ENCODE data around the gene SCP2.

Gene SCP2

GRCh38 chr1:52955129-52955970 is 28.3 kb downstream of the SCP2 start (continued):
- TF ChIP-seq CREB5 (CRISPR knock-in tag; IDR thresholded peaks at IDR 0.05; ENCODE audit: low read depth) (no peak), ZC3H10 (CRISPR knock-in tag; IDR thresholded peaks at IDR 0.05) (peak; percentile 66), ESRRG (CRISPR knock-in tag; IDR thresholded peaks at IDR 0.05) (no peak), CSRNP3 (CRISPR knock-in tag; IDR thresholded peaks at IDR 0.05) (no peak)

- no peak for ATAC-seq
- no peak for TF ChIP-seq ZNF8 (CRISPR knock-in tag; IDR thresholded peaks at IDR 0.05)
- no peak for TF ChIP-seq TSHZ2 (CRISPR knock-in tag; IDR thresholded peaks at IDR 0.05)
- no peak for TF ChIP-seq CREB5 (CRISPR knock-in tag; IDR thresholded peaks at IDR 0.05; ENCODE audit: low read depth)
- TF ChIP-seq ZFP3 (CRISPR knock-in tag; IDR thresholded peaks at IDR 0.05) = no peak
- TF ChIP-seq OSR1 (CRISPR knock-in tag; IDR thresholded peaks at IDR 0.05) = no peak
- no peak for TF ChIP-seq POU6F1 (CRISPR knock-in tag; IDR thresholded peaks at IDR 0.05; ENCODE audit: borderline replicate concordance, low read depth)
- TF ChIP-seq GLIS3 (CRISPR knock-in tag; IDR thresholded peaks at IDR 0.05) = no peak
- TF ChIP-seq SNAI2 (CRISPR knock-in tag; IDR thresholded peaks at IDR 0.05) = no peak
- TF ChIP-seq ZFP30 (CRISPR knock-in tag; IDR thresholded peaks at IDR 0.05) = no peak
- no peak for TF ChIP-seq CSRNP3 (CRISPR knock-in tag; IDR thresholded peaks at IDR 0.05)
- no peak for TF ChIP-seq ZC3H10 (CRISPR knock-in tag; IDR thresholded peaks at IDR 0.05)
- no peak for TF ChIP-seq TOX (CRISPR knock-in tag; IDR thresholded peaks at IDR 0.05; ENCODE audit: borderline replicate concordance)
- TF ChIP-seq TCF4 (CRISPR knock-in tag; IDR thresholded peaks at IDR 0.05; ENCODE audit: borderline replicate concordance) = no peak
- TF ChIP-seq BACH2 (CRISPR knock-in tag; IDR thresholded peaks at IDR 0.05; ENCODE audit: borderline replicate concordance) = no peak
- no peak for TF ChIP-seq ISL1 (CRISPR knock-in tag; IDR thresholded peaks at IDR 0.05)
- no peak for TF ChIP-seq RARB (CRISPR knock-in tag; IDR thresholded peaks at IDR 0.05)
- no peak for TF ChIP-seq PPARA (CRISPR knock-in tag; IDR thresholded peaks at IDR 0.05; ENCODE audit: borderline replicate concordance)
- TF ChIP-seq ZNF565 (CRISPR knock-in tag; conservative IDR thresholded peaks at IDR 0.05; ENCODE audit: low read depth) = no peak
- no peak for TF ChIP-seq PATZ1 (CRISPR knock-in tag; IDR thresholded peaks at IDR 0.05; ENCODE audit: borderline replicate concordance)
These were observed 36.0 kb downstream of the SCP2 start for GRCh38 chr1:52963101-52963500.

Data from SK-N-SH treated with all-trans-retinoic acid at 6 μM for 48 hours (cell line).